ENCODE measurements around the gene DHX9.
"Not testable (repeated sequence)": the region's sequence is repeated elsewhere in the genome, so short reads cannot be mapped to it uniquely, and the experiment has no call there.

The DHX9 gene

DNA sequence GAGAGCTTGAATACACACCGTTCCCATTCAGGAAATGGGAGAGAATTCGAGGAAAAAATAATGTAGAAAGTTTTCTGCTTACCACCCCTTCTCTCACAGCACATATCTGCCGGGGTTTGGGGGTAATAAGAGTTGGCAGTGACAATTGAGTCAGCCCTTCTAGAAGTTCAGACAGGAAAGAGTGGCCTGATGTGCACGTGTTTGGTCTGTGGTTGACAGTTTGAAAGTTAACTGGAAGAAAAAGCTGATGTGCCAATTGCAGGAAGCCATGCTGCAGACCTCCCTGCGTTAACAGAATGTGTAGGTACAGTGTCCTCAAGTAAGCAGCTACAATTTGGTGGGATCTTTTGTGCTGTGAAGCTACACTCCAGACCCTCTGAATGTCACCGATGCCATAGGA, 50.9 kb downstream of the DHX9 start:
- no peak for DNase-seq (ENCODE audit: low spot score)

DNA sequence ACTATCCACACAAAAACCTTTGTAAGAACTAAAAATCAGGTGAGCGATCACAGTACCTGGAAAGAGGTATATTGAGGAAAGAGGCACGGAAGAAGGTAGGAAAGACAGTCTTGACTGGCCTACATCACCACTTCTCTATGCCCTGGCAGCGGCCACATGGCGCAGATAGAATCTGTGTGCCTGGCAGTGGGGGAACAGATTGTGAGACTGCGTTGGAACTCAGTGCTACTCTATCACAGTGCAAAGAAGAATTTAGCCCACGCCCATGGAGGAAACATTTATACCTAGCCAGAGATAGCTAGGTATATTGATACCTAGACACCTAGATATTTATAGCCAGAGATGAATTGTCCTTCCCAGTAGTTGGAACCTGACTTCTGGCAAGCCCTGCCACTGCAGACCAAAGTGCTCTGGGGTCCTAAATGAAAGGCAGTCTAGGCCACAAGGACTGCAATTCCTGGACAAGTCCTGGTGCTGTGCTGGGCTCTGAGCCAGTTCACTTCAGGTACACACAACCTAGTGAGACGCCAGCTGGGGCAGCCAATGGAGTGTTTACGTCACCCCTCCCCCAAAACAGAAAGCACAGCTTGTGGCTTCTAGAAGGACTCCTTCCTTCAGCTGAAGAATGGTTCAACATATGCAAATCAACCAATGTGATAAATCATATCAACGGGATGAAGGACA, 51.9 kb downstream of the DHX9 start:
- DNase-seq (ENCODE audit: low spot score): no peak

DNA sequence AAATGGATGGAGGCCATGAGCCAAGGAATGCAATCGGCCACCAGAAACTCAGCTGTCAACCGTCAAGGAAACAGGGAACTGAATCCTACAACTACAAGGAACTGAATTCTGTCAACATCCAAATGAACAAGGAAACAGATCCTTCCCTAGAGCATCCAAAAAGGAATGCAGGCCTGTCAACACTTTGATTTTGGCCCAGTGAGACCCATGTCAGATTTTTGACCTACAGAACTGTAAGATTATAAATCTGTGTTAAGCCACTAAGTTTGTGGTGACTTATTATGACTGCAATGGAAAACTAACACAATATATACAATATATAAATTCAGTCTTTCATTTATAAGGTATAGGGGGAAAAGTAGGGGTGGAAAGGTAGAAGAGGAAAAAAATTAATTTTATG, 58.5 kb downstream of the DHX9 start:
- DNase-seq (ENCODE audit: low spot score): no peak

DNA sequence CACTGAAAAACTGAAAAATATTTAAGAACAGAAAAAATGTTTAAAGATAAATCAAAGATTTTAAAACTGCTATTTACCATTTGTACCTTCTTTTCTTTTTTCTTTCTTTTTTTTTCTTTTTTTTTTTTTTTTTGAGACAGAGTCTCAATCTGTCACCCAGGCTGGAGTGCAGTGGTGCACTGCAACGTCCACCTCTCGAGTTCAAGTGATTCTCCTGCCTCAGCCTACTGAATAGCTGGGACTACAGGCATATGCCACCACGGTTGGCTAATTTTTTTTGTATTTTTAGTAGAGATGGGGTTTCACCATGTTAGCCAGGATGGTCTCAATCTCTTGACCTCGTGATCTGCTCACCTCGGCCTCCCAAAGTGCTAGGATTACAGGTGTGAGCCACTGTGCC, 62.8 kb downstream of the DHX9 start:
- DNase-seq (ENCODE audit: low spot score): not testable (repeated sequence)

DNA sequence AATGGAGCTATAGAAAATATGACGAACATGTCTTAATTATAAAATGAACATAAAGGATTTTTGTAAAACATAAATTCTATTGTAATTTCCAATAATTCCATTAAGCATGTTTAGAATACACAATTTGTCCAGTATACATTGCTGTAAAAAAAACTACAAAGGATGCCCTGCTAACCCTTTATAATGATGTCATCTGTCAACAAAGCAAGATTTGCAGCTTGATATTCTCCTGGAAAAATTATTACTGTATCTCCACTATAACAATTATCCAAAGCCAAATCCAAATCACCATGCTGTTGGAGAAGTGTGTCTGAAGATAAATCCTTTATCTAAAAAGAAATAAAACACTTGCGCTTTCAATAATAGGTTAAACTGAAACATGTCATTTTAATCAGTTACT, 66.2 kb downstream of the DHX9 start:
- no peak for DNase-seq (ENCODE audit: low spot score)

DNA sequence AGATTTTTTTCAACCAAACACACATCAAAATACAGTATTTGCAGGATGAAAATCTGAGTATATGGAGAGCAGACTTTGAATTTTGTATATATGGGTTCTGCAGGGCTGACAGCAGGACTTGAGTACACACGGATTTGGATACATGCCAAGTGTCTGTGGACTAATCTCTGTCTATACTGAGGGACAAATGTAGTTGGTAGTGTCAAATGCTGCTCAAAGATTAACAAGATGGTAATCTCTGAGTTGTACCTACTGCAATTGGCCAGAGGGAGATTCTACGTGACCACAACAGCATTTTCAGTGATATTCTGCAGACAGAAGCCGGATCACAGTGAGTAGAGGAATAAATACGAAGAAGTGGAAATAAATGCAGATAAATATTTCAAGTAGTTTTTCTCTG, 70.4 kb downstream of the DHX9 start:
- DNase-seq (ENCODE audit: low spot score): no peak

DNA sequence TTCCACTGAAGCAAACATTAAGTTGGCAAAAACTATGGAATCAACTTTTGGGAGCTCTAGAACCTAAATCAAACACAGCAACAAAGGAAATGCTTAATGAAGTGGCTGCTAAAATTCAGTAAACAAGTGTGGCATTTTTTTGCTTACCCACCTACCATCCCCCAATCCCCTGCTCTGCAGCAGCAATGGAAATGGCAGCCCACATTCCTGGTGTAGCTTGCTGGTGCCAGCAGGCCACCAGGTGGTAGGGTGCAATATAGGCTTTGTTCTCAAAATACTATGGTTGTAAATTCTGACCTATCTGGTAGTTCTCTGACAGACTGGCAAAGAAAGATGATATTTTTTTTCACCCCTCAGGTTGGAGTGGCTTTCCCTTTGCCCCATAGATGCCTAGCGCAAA, 71.0 kb downstream of the DHX9 start:
- DNase-seq (ENCODE audit: low spot score): no peak

DNA sequence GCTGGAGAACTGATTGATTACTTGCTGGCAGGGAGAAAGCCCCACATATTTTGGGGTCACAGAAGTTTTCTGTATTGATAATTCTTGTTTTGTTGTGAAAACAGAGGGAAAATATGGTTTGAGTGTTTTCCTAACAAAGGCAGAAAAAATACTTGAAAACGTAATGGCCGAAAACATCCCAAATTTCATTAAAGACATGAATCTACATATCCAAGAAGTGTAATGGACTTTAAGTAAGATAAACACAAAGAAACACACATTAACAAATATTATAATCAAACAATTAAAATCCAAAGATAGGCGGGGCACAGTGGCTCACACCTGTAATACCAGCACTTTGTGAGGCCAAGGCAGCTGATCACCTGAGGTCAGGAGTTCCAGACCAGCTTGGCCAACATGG, 74.3 kb downstream of the DHX9 start:
- DNase-seq (ENCODE audit: low spot score): no peak

DNA sequence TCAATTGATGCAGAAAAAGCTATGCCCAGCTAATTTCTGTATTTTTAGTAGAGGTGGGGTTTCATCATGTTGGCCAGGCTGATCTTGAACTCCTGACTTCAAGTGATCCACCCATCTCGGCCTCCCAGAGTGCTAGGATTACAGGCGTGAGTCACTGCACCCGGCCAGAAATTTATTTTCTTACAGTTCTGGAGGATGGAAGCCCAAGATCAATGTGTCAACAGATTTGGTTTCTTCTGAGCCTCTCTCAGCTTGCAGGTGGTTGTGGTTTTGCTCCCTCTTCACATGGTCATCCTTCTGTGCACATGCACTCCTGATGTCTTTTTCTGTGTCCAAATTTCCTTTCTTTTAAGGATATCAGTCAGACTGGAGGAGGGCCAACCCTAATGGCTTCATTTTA, 78.2 kb downstream of the DHX9 start:
- DNase-seq (ENCODE audit: low spot score): no peak

DNA sequence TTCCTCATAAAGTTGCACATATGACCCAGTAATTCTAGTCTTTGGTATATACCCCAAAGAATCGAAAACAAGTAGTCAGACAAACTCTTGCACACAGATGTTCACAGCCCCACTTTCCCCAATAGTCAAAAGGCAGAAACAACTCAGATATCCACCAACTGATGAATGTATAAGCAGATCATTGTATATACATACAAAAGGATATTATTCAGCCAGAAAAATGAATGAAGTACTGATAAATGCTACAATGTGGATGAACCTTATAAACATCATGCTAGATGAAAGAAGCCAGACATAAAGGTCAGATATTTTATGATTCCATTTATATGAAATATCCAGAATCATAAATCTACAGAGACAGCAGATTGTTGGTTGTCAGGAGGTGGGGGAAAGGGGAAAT, 86.5 kb downstream of the DHX9 start:
- DNase-seq (ENCODE audit: low spot score): no peak

DNA sequence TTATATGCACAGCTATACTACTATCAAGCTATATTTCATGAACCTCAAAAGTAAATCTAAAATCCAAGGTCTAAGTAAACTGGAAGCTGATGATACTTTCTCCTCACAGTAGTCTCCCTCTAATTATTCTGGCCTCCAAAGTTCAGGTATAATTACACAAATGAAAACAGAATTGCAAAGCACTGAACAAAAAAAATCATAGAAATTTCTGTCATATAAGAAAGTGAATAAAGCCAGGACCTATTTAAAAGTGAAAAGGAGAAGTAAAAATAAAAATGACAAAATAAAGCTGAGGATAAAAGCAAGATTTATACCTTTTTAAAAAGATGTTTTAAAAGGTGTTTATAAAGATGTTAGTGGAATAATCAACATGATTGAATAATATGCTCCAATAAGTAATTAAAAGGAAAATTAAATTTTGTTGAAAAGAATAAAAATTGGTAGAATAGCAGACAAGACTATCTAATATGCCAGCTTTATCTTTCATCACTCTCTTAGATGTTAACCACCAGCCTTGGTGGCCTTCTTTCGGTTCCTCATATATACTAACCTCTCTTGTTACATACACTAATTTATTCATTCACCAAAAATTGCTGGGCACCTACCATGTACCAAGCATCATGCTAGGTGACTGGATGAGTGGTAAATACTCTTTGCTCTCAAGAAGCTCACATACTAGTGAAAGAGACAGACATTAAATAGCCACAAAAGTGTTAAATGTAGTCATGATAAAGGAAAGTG, 88.7 kb downstream of the DHX9 start:
- DNase-seq (ENCODE audit: low spot score): no peak

DNA sequence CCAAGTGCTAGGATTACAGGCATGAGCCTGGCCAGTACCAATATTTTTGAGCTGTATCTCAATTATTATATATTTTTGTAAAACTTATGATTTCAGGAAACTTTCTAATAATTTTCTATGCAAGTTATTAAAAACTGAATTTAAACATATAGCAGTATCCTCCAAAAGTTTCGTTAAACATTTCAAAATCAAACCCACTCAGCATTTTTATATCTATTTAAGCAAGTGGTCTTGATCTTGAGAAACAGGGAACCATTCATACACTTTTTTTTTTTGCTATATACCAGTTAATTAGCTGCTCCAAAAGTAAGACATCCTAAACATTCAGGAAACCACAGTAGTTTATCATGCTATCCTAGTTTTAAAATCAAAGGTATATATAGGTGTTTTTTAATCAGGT, 91.8 kb downstream of the DHX9 start:
- no peak for DNase-seq (ENCODE audit: low spot score)

DNA sequence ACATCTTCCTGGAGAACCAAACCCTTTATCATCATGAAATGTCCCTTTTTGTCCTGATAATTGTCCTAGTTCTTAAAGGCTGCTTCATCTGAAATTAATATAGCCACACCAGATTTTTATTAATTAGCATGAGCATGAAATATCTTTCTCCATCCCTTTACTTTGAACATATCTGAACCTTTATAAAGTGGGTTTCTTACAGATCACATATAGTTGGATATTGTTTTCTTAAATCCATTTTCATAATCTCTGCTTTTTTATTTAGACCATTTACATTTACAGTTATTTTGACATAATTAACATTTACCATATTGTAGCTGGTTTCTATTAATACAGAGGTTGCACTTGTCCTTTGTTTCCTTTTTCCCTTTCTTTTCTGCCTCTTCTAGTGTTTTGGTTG, 96.6 kb downstream of the DHX9 start:
- no peak for DNase-seq (ENCODE audit: low spot score)

Data from AG20443 (cell line).